Cerebellar nuclear complex (tissue), 1 donor: ENCODE measurements around the gene PCDHGB4.
"Not testable (repeated sequence)": the region's sequence is repeated elsewhere in the genome, so short reads cannot be mapped to it uniquely, and the experiment has no call there.

Source experiments
- DNase-seq, 2 experiments: peaks; one replicate each; lab custom pipeline; 2025; lab: John Stamatoyannopoulos, UW

Gene PCDHGB4

GRCh38 chr5:141366016-141366896 is 21.2 kb upstream of the PCDHGB4 start:
- DNase-seq: no peak

- DNase-seq: no peak
Observed at GRCh38 chr5:141369994-141370848, 17.3 kb upstream of the PCDHGB4 start, which contains the start of gene PCDHGB3. Gene PCDHGB3, plus strand, starts transcription at chr5:141370242. Its CDS starts 153 bp downstream, at chr5:141370395.

- DNase-seq: no peak
Observed at GRCh38 chr5:141371572-141372475, 15.7 kb upstream of the PCDHGB4 start.

- no peak for DNase-seq
Observed at GRCh38 chr5:141373673-141374317, 13.7 kb upstream of the PCDHGB4 start, which contains the start of gene PCDHGA6. Gene PCDHGA6, plus strand, starts transcription at chr5:141373891. Its CDS starts 193 bp downstream, at chr5:141374084.

GRCh38 chr5:141374627-141375026 is 12.9 kb upstream of the PCDHGB4 start:
- no peak for DNase-seq

GRCh38 chr5:141375444-141376155 is 11.9 kb upstream of the PCDHGB4 start:
- not testable (repeated sequence) for DNase-seq

GRCh38 chr5:141382469-141383294 is 4.8 kb upstream of the PCDHGB4 start, which contains the start of gene PCDHGA7:
Gene PCDHGA7, plus strand, starts transcription at chr5:141382742. Its CDS starts 158 bp downstream, at chr5:141382900.
- no peak for DNase-seq

- no peak for DNase-seq
Observed at GRCh38 chr5:141383345-141383744, 4.2 kb upstream of the PCDHGB4 start.

GRCh38 chr5:141384471-141385267 is 2.8 kb upstream of the PCDHGB4 start:
- DNase-seq: no peak

GRCh38 chr5:141388661-141389060 is 1.2 kb downstream of the PCDHGB4 start:
- DNase-seq: no peak

- DNase-seq: no peak
Observed at GRCh38 chr5:141389153-141390042, 1.9 kb downstream of the PCDHGB4 start.

- DNase-seq: no peak
Observed at GRCh38 chr5:141392429-141393198, 5.1 kb downstream of the PCDHGB4 start, which contains the start of gene PCDHGA8. Gene PCDHGA8, plus strand, starts transcription at chr5:141392633. Its CDS starts 181 bp downstream, at chr5:141392814.

GRCh38 chr5:141393267-141393666 is 5.8 kb downstream of the PCDHGB4 start:
- no peak for DNase-seq

GRCh38 chr5:141394401-141395187 is 7.1 kb downstream of the PCDHGB4 start:
- not testable (repeated sequence) for DNase-seq

- not testable (repeated sequence) for DNase-seq
Observed at GRCh38 chr5:141397756-141398551, 10.5 kb downstream of the PCDHGB4 start, which contains the start of gene PCDHGB5. Gene PCDHGB5, plus strand, starts transcription at chr5:141397947. Its CDS starts 181 bp downstream, at chr5:141398128.
